Measurements from ENCODE around the gene IQGAP2.

IQGAP2 gene

GRCh38 chr5:76664079-76664478, 261.0 kb downstream of the IQGAP2 start:
- TF ChIP-seq CTCF (IDR thresholded peaks at IDR 0.05; ENCODE audit: borderline replicate concordance, insufficient read depth, low read depth, low read length) = no peak
- no peak overlapping the region for H3K4me3 ChIP-seq (ENCODE audit: low read depth, low read length)

- TF ChIP-seq CTCF (IDR thresholded peaks at IDR 0.05; ENCODE audit: borderline replicate concordance, insufficient read depth, low read depth, low read length) = no peak
- H3K4me3 ChIP-seq (ENCODE audit: low read depth, low read length) = no peak overlapping the region
Measured at GRCh38 chr5:76667495-76667894, 264.4 kb downstream of the IQGAP2 start.

GRCh38 chr5:76669245-76669644, 266.2 kb downstream of the IQGAP2 start:
- H3K4me3 ChIP-seq (ENCODE audit: low read depth, low read length) = no peak overlapping the region
- TF ChIP-seq CTCF (IDR thresholded peaks at IDR 0.05; ENCODE audit: borderline replicate concordance, insufficient read depth, low read depth, low read length) = no peak

- no peak overlapping the region for H3K4me3 ChIP-seq (ENCODE audit: low read depth, low read length)
- TF ChIP-seq CTCF (IDR thresholded peaks at IDR 0.05; ENCODE audit: borderline replicate concordance, insufficient read depth, low read depth, low read length) = no peak
Measured at GRCh38 chr5:76670508-76670907, 267.4 kb downstream of the IQGAP2 start.

GRCh38 chr5:76672242-76672641, 269.2 kb downstream of the IQGAP2 start:
- H3K4me3 ChIP-seq (ENCODE audit: low read depth, low read length) = no peak overlapping the region
- TF ChIP-seq CTCF (IDR thresholded peaks at IDR 0.05; ENCODE audit: borderline replicate concordance, insufficient read depth, low read depth, low read length) = no peak

GRCh38 chr5:76673125-76673524, 270.0 kb downstream of the IQGAP2 start:
- no peak overlapping the region for H3K4me3 ChIP-seq (ENCODE audit: low read depth, low read length)
- TF ChIP-seq CTCF (IDR thresholded peaks at IDR 0.05; ENCODE audit: borderline replicate concordance, insufficient read depth, low read depth, low read length) = no peak

- TF ChIP-seq CTCF (IDR thresholded peaks at IDR 0.05; ENCODE audit: borderline replicate concordance, insufficient read depth, low read depth, low read length) = no peak
- H3K4me3 ChIP-seq (ENCODE audit: low read depth, low read length) = no peak overlapping the region
Measured at GRCh38 chr5:76674330-76675066, 271.4 kb downstream of the IQGAP2 start.

Measured in GM12875 (cell line).